CD14-positive monocyte (primary cell): ENCODE measurements around the gene CEP72. TPM values are rescaled to one million over a fixed set of nuclear protein-coding genes. Genes with fewer than 3 reads are reported as not detected.

ENCODE experiments used
- DNase-seq, 3 donors: peaks; one replicate each; pipeline ENCODE4 v3.0.0-alpha.2; 2011 to 2022
- H2AFZ ChIP-seq: 2 replicates; pipeline ENCODE4 v1.6.0; 2012; ENCODE audit warnings: mild to moderate bottlenecking, low read depth, low read length, inconsistent platforms; ENCODE audit not compliant: insufficient read depth, poor library complexity, severe bottlenecking
- H3K27ac ChIP-seq, 2 donors: 1 replicate in 1 of 2; 2 replicates in 1 of 2; pipeline ENCODE4 v1.5.1; 2012 to 2013; ENCODE audit warnings: low read length in 2 of 2, control low read depth in 1 of 2, inconsistent platforms in 1 of 2, low read depth in 1 of 2, mild to moderate bottlenecking in 1 of 2
- H3K27me3 ChIP-seq, 2 donors: one replicate each; pipeline versions ENCODE4 v1.6.0 to v1.6.1; 2011 to 2013; ENCODE audit warnings: low read length in 2 of 2; ENCODE audit not compliant: control insufficient read depth in 2 of 2, insufficient read depth in 2 of 2
- H3K36me3 ChIP-seq, 2 donors: replicated peaks in 1 of 2; 1 replicate in 1 of 2; 2 replicates in 1 of 2; pipeline versions ENCODE4 v1.5.1 to v1.6.1; 2012 to 2013; ENCODE audit warnings: low read length in 2 of 2, control low read depth in 1 of 2, inconsistent platforms in 1 of 2, mild to moderate bottlenecking in 1 of 2; ENCODE audit not compliant: insufficient read depth in 2 of 2, control insufficient read depth in 1 of 2
- H3K4me1 ChIP-seq, 2 donors: 1 replicate in 1 of 2; 2 replicates in 1 of 2; pipeline versions ENCODE4 v1.5.1 to v1.6.1; 2012 to 2013; ENCODE audit warnings: low read length in 2 of 2, control low read depth in 1 of 2, inconsistent platforms in 1 of 2, mild to moderate bottlenecking in 1 of 2, moderate library complexity in 1 of 2; ENCODE audit not compliant: insufficient read depth in 2 of 2, control insufficient read depth in 1 of 2
- H3K4me2 ChIP-seq: replicated peaks from 2 replicates; pipeline ENCODE3; 2012; ENCODE audit warnings: low read length, moderate library complexity, mild to moderate bottlenecking; ENCODE audit not compliant: poor library complexity, severe bottlenecking; ENCODE audit errors: extremely low read depth
- H3K4me3 ChIP-seq, 3 experiments: fragments of 200-600 bp in 1 of 3; sonication (generic) in 1 of 3; replicated peaks in 1 of 3; 1 replicate in 2 of 3; 2 replicates in 1 of 3; pipeline ENCODE4 v1.5.1; 2011 to 2013; ENCODE audit warnings: low read length in 3 of 3, mild to moderate bottlenecking in 3 of 3, control low read depth in 2 of 3, low read depth in 2 of 3, inconsistent platforms in 1 of 3, moderate library complexity in 1 of 3
- H3K79me2 ChIP-seq: 2 replicates; pipeline ENCODE4 v1.6.0; 2012; ENCODE audit warnings: mild to moderate bottlenecking, control low read depth, inconsistent platforms, low read length, moderate library complexity; ENCODE audit not compliant: insufficient read depth
- H3K9ac ChIP-seq: 2 replicates; pipeline ENCODE4 v1.6.0; 2017; ENCODE audit warnings: low read length, mild to moderate bottlenecking; ENCODE audit not compliant: insufficient read depth, poor library complexity, severe bottlenecking
- H3K9me3 ChIP-seq, 2 donors: replicated peaks in 1 of 2; 1 replicate in 1 of 2; 2 replicates in 1 of 2; pipeline versions ENCODE4 v1.5.1 to v1.6.1; 2012 to 2013; ENCODE audit warnings: low read length in 2 of 2, control low read depth in 1 of 2; ENCODE audit not compliant: control insufficient read depth in 1 of 2, insufficient read depth in 1 of 2
- H4K20me1 ChIP-seq: 2 replicates; pipeline ENCODE4 v1.6.0; 2012; ENCODE audit warnings: mild to moderate bottlenecking, low read length, control low read depth, moderate library complexity; ENCODE audit not compliant: insufficient read depth
- H3K27ac Mint-ChIP-seq, 7 donors: one replicate each; pipeline ENCODE4 v1.8.0; 2020; ENCODE audit warnings: mild to moderate bottlenecking in 7 of 7, mixed read lengths in 7 of 7, moderate library complexity in 6 of 7, inconsistent platforms in 2 of 7
- H3K27me3 Mint-ChIP-seq, 3 donors: one replicate each; pipeline ENCODE4 v1.8.0; 2021 to 2022; ENCODE audit warnings: low read depth in 3 of 3, mild to moderate bottlenecking in 3 of 3, mixed read lengths in 3 of 3, moderate library complexity in 3 of 3, inconsistent platforms in 1 of 3
- H3K36me3 Mint-ChIP-seq, 2 donors: one replicate each; pipeline ENCODE4 v1.8.0; 2020; ENCODE audit warnings: mixed read lengths in 2 of 2, inconsistent platforms in 1 of 2, mild to moderate bottlenecking in 1 of 2
- H3K4me1 Mint-ChIP-seq: one replicate; pipeline ENCODE4 v1.8.0; 2020; ENCODE audit warnings: mild to moderate bottlenecking, mixed read lengths
- H3K4me3 Mint-ChIP-seq, 2 donors: one replicate each; pipeline ENCODE4 v1.8.0; 2020; ENCODE audit warnings: mild to moderate bottlenecking in 2 of 2, mixed read lengths in 2 of 2, moderate library complexity in 1 of 2
- H3K9me3 Mint-ChIP-seq, 7 donors: one replicate each; pipeline ENCODE4 v1.8.0; 2020 to 2022; ENCODE audit warnings: mixed read lengths in 7 of 7, mild to moderate bottlenecking in 6 of 7, moderate library complexity in 6 of 7, inconsistent platforms in 2 of 7
- CTCF ChIP-seq: fragments of 200-600 bp; IDR thresholded peaks from one replicate; pipeline ENCODE4 v1.8.0; 2022; ENCODE audit warnings: antibody characterized with exemption, mild to moderate bottlenecking
- WGBS: methylation state at CpG from one replicate; pipeline ENCODE4 v1.1.5; 2013; ENCODE audit warnings: missing lambda C conversion rate; ENCODE audit not compliant: insufficient coverage; 5-methylcytosine and 5-hydroxymethylcytosine counted together
- intact Hi-C, 2 donors: fragments of 100-400 bp; cut with micrococcal nuclease; formaldehyde crosslinking; loops; one replicate each; pipeline versions ENCODE4 v1.15.0 to v1.15.1; 2023
- polyA plus RNA-seq, 3 donors: library from polyadenylated mRNA; depleted of rRNA in 1 of 3; unstranded in 2 of 3; stranded (reverse) in 1 of 3; fragments of 300-500 nt in 2 of 3; fragments of >200 nt in 1 of 3; fragmentation: Illumina TruSeq in 2 of 3; gene quantifications; 1 replicate in 2 of 3; 2 replicates in 1 of 3; pipeline ENCODE4 v1.2.3, GENCODE V29; 2012 to 2021

The CEP72 gene
- polyA plus RNA-seq, 3 donors, result 0.13 to 2.1 (median 0.24) TPM

GRCh38 chr5:609506-609905, 2.6 kb upstream of the CEP72 start:
- peaks cover 29% of the 10 kb centered on the region for H3K4me1 Mint-ChIP-seq

GRCh38 chr5:610011-610743, 2.0 kb upstream of the CEP72 start:
- intact Hi-C loops, result loop anchor here (5.0 to 10.0 kb wide), 8 partner anchors 68 to 1185 kb away; partner anchors contain the start of genes BRD9 (in 1 of the 2), EXOC3 (in 1 of the 2), MRPL36 (in 1 of the 2) and PDCD6 (in 1 of the 2)
- H4K20me1 ChIP-seq, result no peaks in the 10 kb centered on the region
- no peak overlapping the region for H2AFZ ChIP-seq
- Mint-ChIP-seq H3K4me1 (peaks cover 34% of the 10 kb centered on the region), H3K27ac (peak overlapping the region in 1 of 7 donors; percentile 26), H3K27me3 (peaks cover 38 to 51% (median 41%) of the 10 kb centered on the region in 3 donors), H3K9me3 (peaks cover 0 to 8% (median 3%) of the 10 kb centered on the region in 7 donors), H3K4me3 (peak overlapping the region in 1 of 2 donors; percentile 32), H3K36me3 (no peaks in the 10 kb centered on the region)
- H3K27ac ChIP-seq, result no peak overlapping the region
- H3K4me2 ChIP-seq, result no peak overlapping the region
- peaks cover 12% of the 10 kb centered on the region for H3K79me2 ChIP-seq
- H3K9me3 ChIP-seq, result no peaks in the 10 kb centered on the region
- TF ChIP-seq CTCF, result no peak
- H3K4me1 ChIP-seq, result peaks cover 26 to 33% of the 10 kb centered on the region in 2 donors
- no peak overlapping the region for H3K9ac ChIP-seq
- H3K27me3 ChIP-seq, result peaks cover 0 to 37% of the 10 kb centered on the region in 2 donors
- no peak for DNase-seq
- no peak overlapping the region for H3K4me3 ChIP-seq
- 92% methylated on average over 9 of the region's 9 CpGs for WGBS
- no peaks in the 10 kb centered on the region for H3K36me3 ChIP-seq

More at GRCh38 chr5:609506-609905, 2.6 kb upstream of the CEP72 start:
- Histone ChIP-seq H3K27ac (no peak overlapping the region), H3K9me3 (no peaks in the 10 kb centered on the region), H3K79me2 (peaks cover 8% of the 10 kb centered on the region), H3K9ac (no peak overlapping the region), H3K36me3 (no peaks in the 10 kb centered on the region), H2AFZ (no peak overlapping the region), H3K4me2 (no peak overlapping the region), H4K20me1 (no peaks in the 10 kb centered on the region), H3K4me1 (peaks cover 25 to 28% of the 10 kb centered on the region in 2 donors), H3K4me3 (no peak overlapping the region), H3K27me3 (peaks cover 0 to 37% of the 10 kb centered on the region in 2 donors)
- Mint-ChIP-seq H3K36me3 (no peaks in the 10 kb centered on the region), H3K4me3 (no peak overlapping the region), H3K27me3 (peaks cover 41 to 54% (median 41%) of the 10 kb centered on the region in 3 donors), H3K27ac (no peak overlapping the region), H3K9me3 (peaks cover 0 to 6% (median 3%) of the 10 kb centered on the region in 7 donors)
- no peak for DNase-seq
- intact Hi-C loops, result loop anchor here in 1 of 2 donors (5.0 kb wide), 1 partner anchor 67 kb away; no protein-coding TSS in a partner anchor
- 95% methylated on average over 5 of the region's 5 CpGs for WGBS
- TF ChIP-seq CTCF, result no peak
